ENCODE data around the gene LYRM4. TPM values are rescaled to one million over a fixed set of nuclear protein-coding genes. Genes with fewer than 3 reads are reported as not detected.

Gene LYRM4
- total and polyA plus RNA-seq, 4 donors, result 15.2 to 23.2 (median 19.1) TPM

- Histone ChIP-seq H3K4me1 (ENCODE audit: control insufficient read depth in 5 of 5, insufficient read depth in 5 of 5, low read length in 5 of 5) (peaks cover 0 to 22% (median 0%) of the 10 kb centered on the region in 5 donors), H3K9ac (ENCODE audit: insufficient read depth in 1 of 2, low read length in 2 of 2) (no peak overlapping the region), H3K9me3 (ENCODE audit: control insufficient read depth in 4 of 4, insufficient read depth in 3 of 4, low read length in 3 of 4) (no peaks in the 10 kb centered on the region), H3K36me3 (ENCODE audit: control insufficient read depth in 4 of 4, insufficient read depth in 4 of 4, low read length in 4 of 4) (no peaks in the 10 kb centered on the region), H3K27me3 (ENCODE audit: control insufficient read depth in 3 of 3, insufficient read depth in 3 of 3, low read length in 2 of 3) (no peaks in the 10 kb centered on the region), H3K27ac (ENCODE audit: low read depth in 1 of 2, low read length in 1 of 2) (no peak overlapping the region), H3K4me3 (no peak overlapping the region)
- 49 to 55% methylated on average over 9 of the region's 9 CpGs for WGBS, 2 donors
- TF ChIP-seq CTCF (IDR thresholded peaks at IDR 0.05; ENCODE audit: control extremely low read depth, extremely low read depth), result peak; percentile 30
- ATAC-seq (ENCODE audit: insufficient read depth, low FRiP score) (no peak), DNase-seq (peak in 2 of 3 donors; percentile 28 to 41)
Observed at GRCh38 chr6:5135788-5136376, 124.9 kb downstream of the LYRM4 start.

- H3K9me3 ChIP-seq (ENCODE audit: control insufficient read depth in 4 of 4, insufficient read depth in 3 of 4, low read length in 3 of 4), result no peaks in the 10 kb centered on the region
- H3K9ac ChIP-seq (ENCODE audit: insufficient read depth in 1 of 2, low read length in 2 of 2), result no peak overlapping the region
- H3K27ac ChIP-seq (ENCODE audit: low read depth in 1 of 2, low read length in 1 of 2), result no peak overlapping the region
- no peaks in the 10 kb centered on the region for H3K36me3 ChIP-seq (ENCODE audit: control insufficient read depth in 4 of 4, insufficient read depth in 4 of 4, low read length in 4 of 4)
- 92 to 96% methylated on average over 2 of the region's 2 CpGs for WGBS, 2 donors
- TF ChIP-seq CTCF (IDR thresholded peaks at IDR 0.05; ENCODE audit: control extremely low read depth, extremely low read depth), result no peak
- no peak overlapping the region for H3K4me3 ChIP-seq
- H3K27me3 ChIP-seq (ENCODE audit: control insufficient read depth in 3 of 3, insufficient read depth in 3 of 3, low read length in 2 of 3), result no peaks in the 10 kb centered on the region
- no peak for ATAC-seq (ENCODE audit: insufficient read depth, low FRiP score)
- DNase-seq, result no peak
- H3K4me1 ChIP-seq (ENCODE audit: control insufficient read depth in 5 of 5, insufficient read depth in 5 of 5, low read length in 5 of 5), result peaks cover 0 to 32% (median under 1%) of the 10 kb centered on the region in 5 donors
Observed at GRCh38 chr6:5133943-5134342, 126.8 kb downstream of the LYRM4 start.

GRCh38 chr6:5132731-5133130 lies 128.0 kb downstream of the LYRM4 start:
- H3K9ac ChIP-seq (ENCODE audit: insufficient read depth in 1 of 2, low read length in 2 of 2), result peak overlapping the region in 1 of 2 donors; percentile 63
- ATAC-seq (ENCODE audit: insufficient read depth, low FRiP score) (peak; percentile 14), DNase-seq (peak; percentile 91 to 97 (median 95))
- no peak for TF ChIP-seq CTCF (IDR thresholded peaks at IDR 0.05; ENCODE audit: control extremely low read depth, extremely low read depth)
- 16 to 31% methylated on average over 7 of the region's 7 CpGs for WGBS, 2 donors
- H3K27ac ChIP-seq (ENCODE audit: low read depth in 1 of 2, low read length in 1 of 2), result peak overlapping the region; percentile 36 to 82
- H3K36me3 ChIP-seq (ENCODE audit: control insufficient read depth in 4 of 4, insufficient read depth in 4 of 4, low read length in 4 of 4), result no peaks in the 10 kb centered on the region
- H3K27me3 ChIP-seq (ENCODE audit: control insufficient read depth in 3 of 3, insufficient read depth in 3 of 3, low read length in 2 of 3), result no peaks in the 10 kb centered on the region
- H3K4me1 ChIP-seq (ENCODE audit: control insufficient read depth in 5 of 5, insufficient read depth in 5 of 5, low read length in 5 of 5), result peaks cover 0 to 32% (median 2%) of the 10 kb centered on the region in 5 donors
- H3K9me3 ChIP-seq (ENCODE audit: control insufficient read depth in 4 of 4, insufficient read depth in 3 of 4, low read length in 3 of 4), result no peaks in the 10 kb centered on the region
- no peak overlapping the region for H3K4me3 ChIP-seq

Measured in lung (tissue), 12 donors.